ENCODE measurements around the gene GTF2IRD2.
"Not testable (repeated sequence)": the region's sequence is repeated elsewhere in the genome, so short reads cannot be mapped to it uniquely, and the experiment has no call there.

DNA sequence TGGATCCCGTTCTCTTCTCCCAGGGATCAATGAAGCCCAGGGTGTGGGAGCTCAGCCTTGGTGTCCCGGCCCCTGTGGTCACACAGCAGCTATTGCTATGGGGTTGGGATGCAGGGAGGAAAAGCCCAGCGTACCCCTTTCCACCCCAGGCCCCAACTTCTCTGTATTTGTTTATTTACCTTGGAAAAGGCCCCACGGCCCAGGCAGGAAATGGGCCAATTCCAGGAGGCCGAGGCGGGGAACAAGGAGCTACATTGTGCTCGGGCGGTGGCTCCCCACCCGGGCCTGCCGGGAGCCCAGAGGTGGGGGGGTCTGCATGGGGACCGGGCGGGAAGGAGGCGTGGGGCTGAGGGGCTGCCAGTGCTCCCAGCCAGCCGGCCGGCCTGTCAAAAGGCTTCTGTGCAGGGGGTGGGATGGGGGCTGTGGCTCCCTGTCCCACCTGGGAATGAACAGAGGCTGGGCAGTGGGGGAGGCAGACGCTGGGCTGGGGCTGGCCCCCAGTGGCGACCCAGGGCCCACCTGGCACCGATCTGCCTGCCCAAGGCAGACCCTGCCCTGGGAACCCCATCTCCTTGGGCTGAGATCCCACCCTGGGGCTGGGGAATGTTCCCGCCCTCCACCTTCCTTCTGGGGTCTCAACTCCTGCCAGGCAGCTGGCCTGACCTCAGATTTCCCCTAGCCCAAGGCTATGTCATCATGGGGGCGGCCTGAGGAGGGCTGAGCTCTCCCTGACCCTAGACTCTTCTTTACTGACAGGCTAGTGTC lies 23.5 kb upstream of the GTF2IRD2 start:
- TF ChIP-seq, protein P1, sequence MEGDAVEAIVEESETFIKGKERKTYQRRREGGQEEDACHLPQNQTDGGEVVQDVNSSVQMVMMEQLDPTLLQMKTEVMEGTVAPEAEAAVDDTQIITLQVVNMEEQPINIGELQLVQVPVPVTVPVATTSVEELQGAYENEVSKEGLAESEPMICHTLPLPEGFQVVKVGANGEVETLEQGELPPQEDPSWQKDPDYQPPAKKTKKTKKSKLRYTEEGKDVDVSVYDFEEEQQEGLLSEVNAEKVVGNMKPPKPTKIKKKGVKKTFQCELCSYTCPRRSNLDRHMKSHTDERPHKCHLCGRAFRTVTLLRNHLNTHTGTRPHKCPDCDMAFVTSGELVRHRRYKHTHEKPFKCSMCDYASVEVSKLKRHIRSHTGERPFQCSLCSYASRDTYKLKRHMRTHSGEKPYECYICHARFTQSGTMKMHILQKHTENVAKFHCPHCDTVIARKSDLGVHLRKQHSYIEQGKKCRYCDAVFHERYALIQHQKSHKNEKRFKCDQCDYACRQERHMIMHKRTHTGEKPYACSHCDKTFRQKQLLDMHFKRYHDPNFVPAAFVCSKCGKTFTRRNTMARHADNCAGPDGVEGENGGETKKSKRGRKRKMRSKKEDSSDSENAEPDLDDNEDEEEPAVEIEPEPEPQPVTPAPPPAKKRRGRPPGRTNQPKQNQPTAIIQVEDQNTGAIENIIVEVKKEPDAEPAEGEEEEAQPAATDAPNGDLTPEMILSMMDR (IDR thresholded peaks at IDR 0.05) = not testable (repeated sequence)
- TF ChIP-seq POLR2A (IDR thresholded peaks at IDR 0.05; ENCODE audit: low read depth) = not testable (repeated sequence)
